GM12864 (cell line): ENCODE results near the gene PTBP3.

Source experiments
- DNase-seq: peaks from one replicate; pipeline ENCODE4 v3.0.0-alpha.2; 2011; ENCODE audit warnings: low read depth
- H3K4me3 ChIP-seq: 2 replicates; pipeline ENCODE4 v1.5.1; 2011; ENCODE audit warnings: mild to moderate bottlenecking, low read depth, low read length, control low read depth
- TF ChIP-seq, protein P1 (sequence below): IDR thresholded peaks from 2 replicates; pipeline ENCODE4 v1.5.1; 2011; ENCODE audit warnings: low read depth, mild to moderate bottlenecking, moderate library complexity, low read length, control low read depth, inconsistent platforms; ENCODE audit errors: missing control alignments

The PTBP3 gene

DNA sequence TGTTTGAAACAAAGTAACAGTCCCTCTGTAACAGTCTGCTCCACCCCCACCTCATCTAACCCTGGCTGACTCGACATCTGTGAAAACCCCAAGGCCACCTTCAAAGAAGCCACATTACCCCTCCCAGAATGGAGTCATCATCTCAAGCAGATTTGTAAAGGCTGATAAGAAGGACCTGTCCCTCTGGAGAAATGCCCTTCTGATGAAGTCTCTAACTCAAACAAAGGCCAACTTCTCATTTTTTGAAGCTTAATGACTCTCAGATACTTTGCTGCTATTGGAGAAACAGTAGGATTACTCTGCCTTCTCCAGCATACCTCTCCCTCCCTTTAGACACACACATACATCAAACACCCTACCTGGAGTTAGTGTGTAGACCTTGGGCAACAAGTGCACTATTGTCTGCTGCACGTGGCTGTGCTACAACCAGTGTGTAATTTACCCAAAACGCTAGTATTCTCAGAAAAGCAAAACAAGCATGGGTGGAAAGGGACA, 153.0 kb downstream of the PTBP3 start:
- DNase-seq, result no peak

DNA sequence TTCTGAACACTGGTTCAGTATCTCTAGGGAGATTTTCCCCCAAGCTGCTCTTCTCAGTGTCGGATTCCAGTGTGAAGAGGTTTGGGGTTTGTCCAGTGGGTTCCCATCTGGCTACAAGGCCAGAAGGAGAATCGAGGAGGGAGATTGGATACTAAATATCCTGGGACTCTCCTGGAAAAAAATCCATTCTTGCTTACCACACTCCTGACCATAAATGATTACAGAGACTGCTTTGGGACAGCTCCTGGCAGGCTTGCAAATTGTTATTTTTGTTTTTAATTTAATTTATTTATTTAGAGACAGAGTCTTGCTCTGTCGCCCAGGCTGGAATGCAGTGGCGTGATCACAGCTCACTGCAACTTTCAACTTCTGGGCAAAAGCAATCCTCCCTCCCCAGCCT, 153.6 kb downstream of the PTBP3 start:
- H3K4me3 ChIP-seq, result no peak overlapping the region

More for the DNA sequence above, 153.0 kb downstream of the PTBP3 start:
- no peak overlapping the region for H3K4me3 ChIP-seq
- TF ChIP-seq, protein P1, sequence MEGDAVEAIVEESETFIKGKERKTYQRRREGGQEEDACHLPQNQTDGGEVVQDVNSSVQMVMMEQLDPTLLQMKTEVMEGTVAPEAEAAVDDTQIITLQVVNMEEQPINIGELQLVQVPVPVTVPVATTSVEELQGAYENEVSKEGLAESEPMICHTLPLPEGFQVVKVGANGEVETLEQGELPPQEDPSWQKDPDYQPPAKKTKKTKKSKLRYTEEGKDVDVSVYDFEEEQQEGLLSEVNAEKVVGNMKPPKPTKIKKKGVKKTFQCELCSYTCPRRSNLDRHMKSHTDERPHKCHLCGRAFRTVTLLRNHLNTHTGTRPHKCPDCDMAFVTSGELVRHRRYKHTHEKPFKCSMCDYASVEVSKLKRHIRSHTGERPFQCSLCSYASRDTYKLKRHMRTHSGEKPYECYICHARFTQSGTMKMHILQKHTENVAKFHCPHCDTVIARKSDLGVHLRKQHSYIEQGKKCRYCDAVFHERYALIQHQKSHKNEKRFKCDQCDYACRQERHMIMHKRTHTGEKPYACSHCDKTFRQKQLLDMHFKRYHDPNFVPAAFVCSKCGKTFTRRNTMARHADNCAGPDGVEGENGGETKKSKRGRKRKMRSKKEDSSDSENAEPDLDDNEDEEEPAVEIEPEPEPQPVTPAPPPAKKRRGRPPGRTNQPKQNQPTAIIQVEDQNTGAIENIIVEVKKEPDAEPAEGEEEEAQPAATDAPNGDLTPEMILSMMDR, result no peak

DNA sequence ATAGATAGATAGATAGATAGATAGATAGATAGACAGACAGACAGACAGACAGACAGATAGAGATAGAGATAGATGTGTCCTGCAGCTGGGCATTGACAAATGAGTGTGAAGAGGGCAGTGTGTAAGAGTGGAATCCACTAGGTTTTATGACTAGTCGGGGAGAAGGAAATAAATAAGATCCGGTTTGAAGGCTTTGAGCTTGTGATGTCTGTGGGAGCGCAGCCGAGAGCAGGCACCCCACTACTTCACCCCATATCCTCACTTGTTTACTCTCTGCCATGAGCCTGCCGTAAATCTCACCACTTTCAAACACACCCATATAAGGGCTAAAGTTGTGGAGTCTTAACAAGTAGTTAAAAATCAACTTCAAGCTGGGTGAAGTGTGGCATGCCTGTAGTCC, 156.9 kb downstream of the PTBP3 start:
- no peak overlapping the region for H3K4me3 ChIP-seq
- TF ChIP-seq, protein P1, result no peak
- DNase-seq, result no peak

More for the DNA sequence above, 153.6 kb downstream of the PTBP3 start:
- TF ChIP-seq, protein P1, result no peak
- no peak for DNase-seq

DNA sequence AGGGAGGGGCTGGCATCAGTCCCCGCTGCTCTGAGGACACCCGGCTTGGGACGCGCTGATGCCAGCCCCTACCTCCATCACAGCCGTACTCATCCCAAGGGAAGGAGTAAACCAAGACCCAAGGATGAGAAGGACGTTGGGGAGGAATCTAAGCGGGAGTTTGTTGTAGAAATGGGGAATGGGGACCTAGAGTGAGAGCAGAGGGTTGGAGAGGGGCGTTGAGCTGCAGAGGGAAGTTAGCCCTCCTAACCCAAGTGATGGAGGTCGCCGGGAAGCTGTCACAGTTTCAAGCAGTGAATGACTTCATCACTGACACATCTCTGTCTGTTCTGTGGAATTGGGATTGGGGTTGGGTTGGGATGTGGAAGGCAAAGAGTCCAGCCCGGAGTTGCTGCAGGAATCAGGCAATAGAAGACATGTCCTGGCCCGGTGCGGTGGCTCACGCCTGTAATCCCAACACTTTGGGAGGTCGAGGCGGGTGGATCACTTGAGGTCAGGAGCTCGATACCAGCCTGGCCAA, 157.6 kb downstream of the PTBP3 start:
- peak overlapping the region; percentile 57; the same call in 1 of the 2 replicates for H3K4me3 ChIP-seq
- TF ChIP-seq, protein P1, result no peak
- DNase-seq, result no peak

DNA sequence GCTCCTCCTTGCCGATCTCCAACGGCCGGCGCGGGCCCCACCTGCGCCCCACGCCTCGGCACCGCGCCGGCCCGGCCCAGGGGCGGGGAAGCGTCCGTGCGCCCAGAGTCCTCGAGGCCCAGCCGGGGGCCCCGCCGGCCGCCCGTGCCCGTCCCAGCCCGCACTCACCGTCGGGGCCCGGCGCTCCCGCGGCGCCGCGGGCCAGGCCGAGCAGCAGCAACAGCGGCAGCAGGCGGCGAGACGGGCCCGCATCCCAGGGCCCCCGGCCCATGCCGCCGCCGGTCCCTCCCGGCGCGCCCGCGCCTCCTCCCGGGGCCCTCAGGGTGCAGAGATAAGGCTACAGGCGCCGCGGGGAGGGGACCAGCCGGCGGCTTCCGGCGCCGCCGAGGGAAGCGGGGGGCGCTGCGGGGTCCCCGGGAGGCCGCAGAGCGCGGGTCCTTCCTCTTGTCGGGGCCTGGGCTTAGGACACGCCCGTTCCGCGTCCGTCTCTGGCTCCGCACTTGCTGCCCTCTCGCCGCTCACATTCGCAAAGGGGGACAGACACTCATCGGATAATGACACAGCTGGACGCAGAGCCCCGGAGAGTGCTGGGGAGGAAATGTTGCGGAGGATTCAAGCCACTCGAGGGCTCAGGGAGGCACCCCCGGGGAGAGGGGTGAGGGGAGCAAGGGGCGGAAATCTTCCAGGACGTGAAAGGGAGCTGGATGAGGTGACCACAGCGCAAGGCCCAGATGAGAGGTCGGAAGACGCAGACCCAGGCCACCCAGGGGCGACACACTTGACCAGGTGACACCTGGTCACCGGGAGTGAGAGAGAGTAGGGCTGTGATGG, 158.2 kb downstream of the PTBP3 start, which contains the start of gene SUSD1:
Gene SUSD1 (minus strand): TSS at position 333 of the 831 bp plus-strand sequence. CDS start 62 bp downstream, at position 271.
- TF ChIP-seq, protein P1, result no peak
- DNase-seq, result no peak
- peak within 1 kb of the TSS; percentile 57 for H3K4me3 ChIP-seq

DNA sequence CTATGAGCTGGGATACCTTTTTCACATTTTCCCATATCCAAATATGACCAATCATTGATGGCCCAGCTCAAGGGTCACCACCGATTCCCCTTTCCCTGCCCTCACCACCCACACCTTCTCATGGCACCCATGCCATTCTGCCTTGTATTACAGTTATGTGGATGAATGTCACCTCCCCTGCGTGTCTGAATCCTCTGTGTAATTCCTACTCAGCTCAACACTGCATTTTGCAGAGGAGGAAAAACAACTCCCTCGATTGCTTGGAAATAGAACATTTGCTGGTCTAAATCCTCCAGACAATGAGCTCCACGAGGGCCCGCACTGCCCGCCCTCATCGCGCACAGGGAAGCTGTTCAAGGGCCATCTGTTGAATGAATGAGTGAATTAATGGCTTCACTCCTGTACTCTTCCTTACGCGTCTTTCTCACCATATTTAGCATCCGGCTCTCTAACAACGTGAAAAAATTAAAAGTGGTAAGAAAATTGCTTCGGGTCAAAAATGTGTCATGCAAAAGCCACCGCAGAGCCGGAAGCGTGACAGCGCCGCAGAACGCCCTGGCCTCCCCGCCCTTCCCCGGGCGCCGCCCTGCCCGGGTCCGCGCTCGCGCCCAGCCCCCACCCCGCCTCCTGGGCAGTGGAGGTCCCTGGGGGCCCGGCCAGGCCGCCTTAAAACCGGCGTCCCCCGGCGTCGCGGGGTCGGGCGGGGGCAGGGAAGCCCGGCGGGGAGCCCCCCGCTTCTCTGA, 159.0 kb downstream of the PTBP3 start:
- peak; percentile 43 for DNase-seq

More for the DNA sequence above, 159.0 kb downstream of the PTBP3 start:
- TF ChIP-seq, protein P1, result no peak
- peak overlapping the region; percentile 57 for H3K4me3 ChIP-seq
